OCI-LY7 (cell line): ENCODE measurements around the gene PTPRN.

Source experiments
- CTCF ChIP-seq: fragments of 200-600 bp; sonication (generic); conservative IDR thresholded peaks from 2 replicates; pipeline ENCODE4 v1.5.1; 2014; ENCODE audit warnings: mild to moderate bottlenecking, antibody characterized with exemption, low read length, moderate library complexity, mixed read lengths
- EZH2phosphoT487 ChIP-seq: fragments of 200-600 bp; sonication (generic); IDR thresholded peaks from 2 replicates; pipeline ENCODE4 v1.6.1; 2018; ENCODE audit warnings: low read depth, borderline replicate concordance, mild to moderate bottlenecking, mixed run types, antibody characterized with exemption, low read length, moderate library complexity, mixed read lengths

DNA sequence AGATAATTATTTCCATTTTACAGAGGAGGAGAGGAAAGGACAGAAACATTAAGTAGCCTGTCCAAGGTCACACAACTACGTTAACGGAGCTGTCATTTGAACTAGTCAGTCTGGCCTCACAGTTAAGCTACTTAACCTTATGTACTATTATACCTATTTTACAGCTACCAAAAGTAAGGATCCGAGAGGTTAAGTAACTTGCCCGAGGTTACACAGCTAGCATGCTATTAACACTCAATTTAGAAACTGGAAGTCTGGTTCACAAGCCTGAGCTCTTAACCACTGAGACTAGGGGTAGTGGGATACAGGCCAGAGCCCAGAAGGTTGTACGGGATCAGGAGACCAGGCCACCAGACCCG is 64.4 kb downstream of the PTPRN start:
- TF ChIP-seq CTCF (no peak), EZH2phosphoT487 (no peak)
